HG02763 (cell line): ENCODE data around the gene PWWP2B.
A peak's percentile ranks its signal among the peaks of the same experiment; 100 is the strongest.

Experiments
- ATAC-seq: cut with Tn5 transposase; IDR thresholded peaks from one replicate; pipeline ENCODE4 v1.9.1; 2021; ENCODE audit warnings: mild to moderate bottlenecking, moderate library complexity; ENCODE audit not compliant: unreplicated experiment

PWWP2B gene

GRCh38 chr10:132442636-132443035 lies 45.6 kb downstream of the PWWP2B start:
- ATAC-seq = no peak

DNA sequence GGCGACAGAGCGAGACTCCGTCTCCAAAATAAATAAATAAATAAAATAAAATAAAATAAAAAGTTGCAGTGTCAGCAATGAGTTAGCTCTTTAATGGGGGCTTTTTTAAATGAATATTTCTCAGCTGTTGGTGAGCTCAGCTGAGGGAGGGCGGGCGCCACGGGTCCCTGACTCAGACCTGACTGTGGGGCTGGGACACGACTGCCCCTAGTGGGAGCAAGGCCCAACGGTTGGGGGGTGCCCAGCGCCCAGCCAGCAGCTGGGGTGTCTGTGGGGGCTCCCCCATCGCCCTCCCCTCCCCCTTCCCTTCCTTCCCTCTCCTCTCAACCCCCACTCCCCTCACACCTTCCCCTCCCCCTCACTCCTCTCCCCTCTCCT lies 46.6 kb downstream of the PWWP2B start:
- no peak for ATAC-seq

GRCh38 chr10:132443983-132444876 lies 47.2 kb downstream of the PWWP2B start:
- no peak for ATAC-seq

DNA sequence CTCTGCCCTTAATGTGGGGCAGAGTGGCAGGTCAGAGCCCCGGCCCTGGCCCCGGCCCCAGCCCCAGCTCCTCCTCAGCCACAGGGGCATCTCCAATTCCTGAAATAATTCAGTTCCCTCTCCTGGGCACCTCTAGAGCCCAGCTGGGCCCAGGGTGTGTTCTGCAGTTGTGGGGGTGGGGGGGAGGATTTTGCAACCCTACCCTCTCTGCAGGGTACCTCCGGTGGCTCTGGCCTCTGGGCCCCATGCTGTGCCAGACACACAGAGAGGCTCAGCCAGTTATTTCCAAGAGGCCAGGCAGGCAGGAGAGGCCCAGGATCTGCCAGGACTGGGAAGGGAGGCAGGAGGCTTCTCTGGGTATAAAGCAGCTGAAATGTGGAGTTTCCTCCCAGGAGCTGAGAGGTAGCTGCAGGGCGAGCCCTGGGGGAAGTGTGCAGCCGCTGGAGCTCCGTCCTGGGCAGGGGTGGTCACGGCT lies 47.9 kb downstream of the PWWP2B start:
- ATAC-seq = no peak

- ATAC-seq = no peak
Observed at GRCh38 chr10:132445516-132446194, 48.7 kb downstream of the PWWP2B start.

DNA sequence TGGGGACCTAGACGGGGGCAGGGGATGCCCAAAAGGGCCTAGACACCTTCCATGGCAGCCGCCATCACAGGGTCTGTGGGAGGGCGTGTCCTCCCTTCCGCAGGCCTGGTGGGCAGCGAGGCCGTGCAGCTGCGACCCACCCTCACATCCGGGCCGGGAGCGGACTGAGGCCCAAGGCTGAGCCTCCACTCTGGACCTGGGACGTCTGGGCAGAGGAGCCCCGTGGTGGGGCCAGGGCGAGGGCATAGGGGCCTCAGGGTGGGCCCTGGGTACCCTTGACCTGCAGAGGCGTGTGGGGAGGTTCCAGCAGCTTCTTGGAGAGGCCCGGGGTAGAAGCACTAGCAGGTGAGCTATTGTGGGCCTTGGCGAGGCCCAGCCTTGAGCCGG lies 49.2 kb downstream of the PWWP2B start:
- no peak for ATAC-seq

DNA sequence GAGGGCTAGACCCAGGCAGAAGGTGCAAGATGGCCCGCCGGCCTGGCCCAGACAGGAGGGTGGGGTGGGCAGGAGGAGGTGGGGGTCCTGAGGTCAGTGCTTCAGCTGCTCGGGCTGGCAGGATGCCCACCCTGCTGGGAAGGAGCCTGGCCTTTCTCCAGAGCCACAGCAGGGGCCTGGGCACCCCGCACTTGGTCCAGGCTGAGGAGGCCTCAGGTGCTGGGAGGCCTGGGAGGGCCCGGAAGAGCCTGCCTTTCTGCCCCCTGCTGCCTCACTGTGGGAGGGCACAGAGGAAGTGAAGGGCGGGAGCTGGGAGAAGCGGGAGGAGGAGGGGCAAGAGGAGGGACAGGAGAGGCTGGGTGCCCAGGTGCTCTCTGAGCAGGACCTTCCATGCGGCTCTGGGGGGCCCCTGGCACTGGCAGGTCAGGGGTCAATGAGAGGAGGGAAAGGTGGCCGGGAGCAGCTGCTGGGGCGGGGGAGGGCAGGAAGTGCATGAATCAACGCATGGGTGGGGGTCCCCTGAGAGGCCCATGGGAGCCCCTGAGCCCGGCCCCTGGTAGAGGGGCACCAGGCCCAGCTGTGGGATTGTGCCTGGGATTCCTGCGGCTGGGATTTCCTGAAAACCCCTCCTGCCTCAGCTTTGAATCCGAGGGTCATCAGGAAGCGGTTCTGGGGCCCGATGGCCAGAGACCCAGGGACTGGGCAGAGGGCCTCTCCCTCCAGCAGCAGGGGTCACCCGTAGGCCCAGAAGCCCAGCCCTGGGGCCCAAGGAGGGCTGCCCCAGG lies 49.9 kb downstream of the PWWP2B start:
- peak; percentile 41 for ATAC-seq

- ATAC-seq = no peak
Observed at GRCh38 chr10:132447446-132448247, 50.6 kb downstream of the PWWP2B start.

GRCh38 chr10:132448248-132448731 lies 51.3 kb downstream of the PWWP2B start:
- no peak for ATAC-seq

GRCh38 chr10:132449051-132449810 lies 52.2 kb downstream of the PWWP2B start:
- ATAC-seq = no peak

DNA sequence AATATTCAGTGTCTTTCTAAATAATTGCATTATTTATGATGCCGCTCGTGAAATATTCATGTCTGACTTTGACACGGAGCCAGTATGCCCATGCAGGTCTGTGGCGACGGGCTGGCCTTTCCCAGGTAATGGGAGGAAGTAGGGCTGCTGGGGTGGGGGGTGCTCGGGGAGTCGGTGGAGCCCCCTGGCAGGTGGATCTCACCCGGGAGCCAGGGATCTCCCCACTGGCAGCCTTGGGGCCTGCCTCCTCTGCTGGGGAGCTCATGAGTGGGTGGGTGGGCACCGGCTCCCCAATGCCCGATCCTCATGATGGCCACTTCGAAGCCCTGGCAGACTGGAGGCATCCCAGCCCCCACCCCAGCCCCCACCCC lies 52.8 kb downstream of the PWWP2B start:
- ATAC-seq = no peak

GRCh38 chr10:132450466-132450824 lies 53.4 kb downstream of the PWWP2B start:
- no peak for ATAC-seq

DNA sequence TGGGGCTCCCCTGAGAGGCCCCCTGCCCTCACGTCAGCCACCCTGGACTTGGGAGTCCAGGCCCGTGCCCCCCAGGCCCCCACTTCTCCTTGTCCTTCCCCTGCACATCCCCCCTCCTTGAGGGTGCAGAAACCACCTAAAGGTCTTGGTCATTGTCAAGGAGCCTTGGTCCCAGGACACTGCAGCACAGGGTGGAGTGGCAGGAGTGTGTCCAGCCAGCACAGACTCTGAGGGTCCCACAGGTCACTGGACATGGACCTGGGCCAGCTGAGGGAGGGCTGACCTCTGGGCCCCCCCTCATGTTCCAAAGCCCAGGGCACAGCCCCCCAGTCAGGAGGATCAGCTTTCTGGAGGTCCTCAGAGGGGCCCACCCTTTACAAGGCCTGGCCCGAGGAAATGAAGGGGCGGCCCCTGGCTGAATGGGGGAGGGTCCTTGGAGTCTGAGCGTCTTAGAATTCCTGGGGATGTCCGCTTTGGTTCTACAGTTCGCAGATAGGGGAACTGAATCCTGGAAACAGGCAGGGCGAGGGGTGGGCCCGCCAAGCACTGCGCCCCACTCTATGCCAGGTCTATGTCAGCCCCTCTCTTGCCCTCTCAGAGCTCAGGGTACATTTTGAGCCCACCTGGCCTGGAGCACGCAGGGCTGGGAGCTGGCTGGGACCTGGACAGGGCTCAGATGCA lies 54.0 kb downstream of the PWWP2B start:
- no peak for ATAC-seq

GRCh38 chr10:132451506-132452215 lies 54.7 kb downstream of the PWWP2B start:
- no peak for ATAC-seq

DNA sequence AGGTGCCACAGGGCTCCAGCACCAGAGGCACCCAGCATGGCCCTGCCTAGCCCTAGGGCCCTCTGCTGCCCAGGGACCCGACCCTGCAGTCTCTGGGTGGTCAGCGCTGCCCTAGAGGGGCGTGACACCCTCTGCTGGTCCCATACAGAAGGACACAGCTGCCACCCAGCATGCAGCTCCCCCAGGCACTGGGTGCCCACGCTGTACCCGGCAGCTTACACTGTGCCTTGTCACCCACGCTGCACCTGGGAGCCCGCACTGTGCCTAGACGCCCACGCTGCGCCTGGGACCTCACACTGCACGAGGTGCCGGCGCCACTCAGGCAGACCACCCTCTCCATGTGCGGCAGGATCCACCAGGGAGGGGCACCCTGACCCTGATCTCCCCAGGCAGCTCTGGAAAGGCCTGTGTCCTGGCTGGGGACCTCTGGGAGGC lies 55.2 kb downstream of the PWWP2B start:
- ATAC-seq = no peak

DNA sequence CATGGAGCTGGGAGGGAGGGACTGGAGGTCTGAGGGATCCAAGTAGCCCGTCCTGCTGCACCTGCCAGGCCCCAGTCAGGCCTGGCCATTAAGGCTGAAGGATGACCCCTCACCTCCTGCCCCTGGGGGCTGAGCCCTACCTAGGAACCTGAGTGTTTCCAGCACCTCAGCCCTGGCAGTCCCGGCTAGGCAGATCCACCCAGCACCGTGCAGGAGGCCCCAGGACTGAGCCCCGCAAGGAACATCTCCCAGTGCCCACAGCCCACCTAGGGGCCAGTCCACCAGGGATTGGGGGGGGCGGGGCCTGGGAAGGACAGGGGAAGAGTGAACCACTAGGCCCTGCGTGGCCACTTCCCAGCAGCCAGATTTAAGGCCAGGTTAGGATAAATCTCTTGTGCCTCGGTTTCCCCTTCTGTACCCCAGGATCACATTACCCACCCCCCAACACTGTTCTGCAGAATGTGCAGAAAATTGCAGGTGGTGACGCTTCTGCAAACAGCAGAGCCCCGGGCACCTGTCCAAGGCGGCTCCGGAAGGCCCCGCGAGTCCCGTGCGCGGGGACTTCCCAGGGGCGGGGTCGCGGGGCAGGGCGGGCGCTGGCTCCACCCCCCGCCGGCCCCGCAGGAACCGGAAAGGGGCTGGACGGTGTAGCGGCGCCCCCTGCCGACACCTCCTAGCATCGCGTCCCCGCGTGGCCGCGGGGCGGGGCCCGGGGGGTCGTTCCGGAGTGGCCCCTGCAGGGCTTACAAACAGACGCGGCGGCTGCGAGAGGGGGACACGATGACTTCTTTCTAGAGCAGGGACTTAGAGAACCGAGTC lies 55.9 kb downstream of the PWWP2B start:
- peak; percentile 72 for ATAC-seq

GRCh38 chr10:132453470-132453861 lies 56.5 kb downstream of the PWWP2B start:
- ATAC-seq = peak; percentile 9
